ENCODE results near the gene SASH1.

The SASH1 gene

GRCh38 chr6:148406579-148407371 is 64.1 kb downstream of the SASH1 start:
- no peak for DNase-seq

- peak; percentile 98 for DNase-seq
Measured at GRCh38 chr6:148407372-148407771, 64.7 kb downstream of the SASH1 start.

GRCh38 chr6:148413321-148414091 is 70.9 kb downstream of the SASH1 start:
- DNase-seq: no peak

- no peak for DNase-seq
Measured at GRCh38 chr6:148414092-148414489, 71.5 kb downstream of the SASH1 start.

GRCh38 chr6:148414836-148415235 is 72.2 kb downstream of the SASH1 start:
- DNase-seq: peak; percentile 88

- DNase-seq: no peak
Measured at GRCh38 chr6:148415511-148416260, 73.0 kb downstream of the SASH1 start.

GRCh38 chr6:148416330-148416965 is 73.8 kb downstream of the SASH1 start:
- DNase-seq: no peak

GRCh38 chr6:148417045-148417444 is 74.4 kb downstream of the SASH1 start:
- DNase-seq: no peak

- DNase-seq: no peak
Measured at GRCh38 chr6:148419430-148419829, 76.8 kb downstream of the SASH1 start.

GRCh38 chr6:148422085-148422484 is 79.4 kb downstream of the SASH1 start:
- DNase-seq: no peak

GRCh38 chr6:148423133-148423532 is 80.5 kb downstream of the SASH1 start:
- no peak for DNase-seq

GRCh38 chr6:148423601-148424270 is 81.1 kb downstream of the SASH1 start:
- no peak for DNase-seq

- no peak for DNase-seq
Measured at GRCh38 chr6:148425443-148425842, 82.8 kb downstream of the SASH1 start.

- no peak for DNase-seq
Measured at GRCh38 chr6:148426317-148426977, 83.8 kb downstream of the SASH1 start.

GRCh38 chr6:148427333-148427732 is 84.7 kb downstream of the SASH1 start:
- no peak for DNase-seq

- DNase-seq: no peak
Measured at GRCh38 chr6:148429423-148429822, 86.8 kb downstream of the SASH1 start.

- no peak for DNase-seq
Measured at GRCh38 chr6:148430897-148431296, 88.3 kb downstream of the SASH1 start.

- DNase-seq: no peak
Measured at GRCh38 chr6:148431413-148431812, 88.8 kb downstream of the SASH1 start.

- no peak for DNase-seq
Measured at GRCh38 chr6:148431840-148432239, 89.2 kb downstream of the SASH1 start.

- DNase-seq: no peak
Measured at GRCh38 chr6:148432462-148433195, 90.0 kb downstream of the SASH1 start.

GRCh38 chr6:148435386-148435785 is 92.7 kb downstream of the SASH1 start:
- peak; percentile 38 for DNase-seq
